ENCODE data around the gene IKZF1. TPM values are rescaled to one million over a fixed set of nuclear protein-coding genes. Genes with fewer than 3 reads are reported as not detected.

IKZF1 gene
- total RNA-seq, 1 experiment from 2014 or later, result 0.57 TPM

DNA sequence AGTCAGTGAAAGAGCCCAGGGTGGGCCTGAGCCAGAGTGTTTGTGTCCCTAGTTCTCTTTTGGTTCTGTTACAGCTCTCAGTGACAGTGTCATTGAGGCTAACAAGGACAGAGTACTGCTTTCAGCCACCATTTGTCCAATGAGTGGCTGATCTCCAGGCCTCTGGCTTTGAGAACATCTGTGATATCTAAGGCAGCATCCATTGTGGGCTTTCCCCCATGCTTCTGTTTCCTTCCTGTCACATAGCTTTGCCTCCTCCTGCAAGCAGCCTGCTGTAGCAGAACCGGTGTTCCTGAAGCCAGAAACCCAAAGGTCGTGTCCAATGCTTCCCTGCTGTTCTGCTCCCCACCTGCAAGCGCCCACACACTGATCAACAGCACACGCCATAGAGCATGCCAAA, 68.4 kb downstream of the IKZF1 start (continued):
- TF ChIP-seq ELF1 (IDR thresholded peaks at IDR 0.05; ENCODE audit: borderline replicate concordance, low read depth) (no peak), ATF3 (IDR thresholded peaks at IDR 0.05) (no peak), EZH2 (IDR thresholded peaks at IDR 0.05) (no peak), POLR2AphosphoS5 (IDR thresholded peaks at IDR 0.05; ENCODE audit: low read depth, low read length) (no peak), ZNF274 (IDR thresholded peaks at IDR 0.05; ENCODE audit: low read depth, low read length) (no peak), SIN3A (IDR thresholded peaks at IDR 0.05; ENCODE audit: low read depth) (no peak)

GRCh38 chr7:50376056-50376820, 71.7 kb downstream of the IKZF1 start:
- intact Hi-C loops (cut with micrococcal nuclease), result no loop called here
- H3K27me3 ChIP-seq (ENCODE audit: insufficient read depth, low read length), result no peaks in the 10 kb centered on the region; the same call in 1 of the 2 replicates
- H3K27ac ChIP-seq (ENCODE audit: low read depth, low read length), result no peak overlapping the region
- H3K36me3 ChIP-seq (ENCODE audit: control insufficient read depth in 1 of 2, insufficient read depth in 2 of 2, low read length in 2 of 2), result no peaks in the 10 kb centered on the region
- no peak overlapping the region for H3K9ac ChIP-seq (ENCODE audit: low read length)
- no peaks in the 10 kb centered on the region for H3K4me1 ChIP-seq (ENCODE audit: control insufficient read depth in 1 of 2, insufficient read depth in 2 of 2, low read length in 2 of 2)
- TF ChIP-seq POLR2A (IDR thresholded peaks at IDR 0.05; ENCODE audit: borderline replicate concordance, extremely low read depth, insufficient read depth, insufficient read length), result no peak
- TF ChIP-seq YY1 (IDR thresholded peaks at IDR 0.05; ENCODE audit: extremely low read depth, insufficient replicate concordance, low read depth, low read length), result no peak
- no peak for TF ChIP-seq SP1 (IDR thresholded peaks at IDR 0.05; ENCODE audit: low read depth)
- ChIA-PET CTCF (no interaction called here), RAD21 (ENCODE audit: low non-redundant PET in 1 of 2, low total read pairs in 2 of 2, uncharacterized antibody in 2 of 2, unreplicated experiment in 2 of 2) (no interaction called here), POLR2A (no interaction called here)
- H3K4me3 ChIP-seq (replicated peaks in 1 of 2; ENCODE audit: low read depth in 1 of 2, low read length in 2 of 2), result no peak overlapping the region
- H3K9me3 ChIP-seq (ENCODE audit: control insufficient read depth in 1 of 2, insufficient read depth in 1 of 2, low read depth in 1 of 2, low read length in 2 of 2), result no peaks in the 10 kb centered on the region
- no peaks in the 10 kb centered on the region for H4K20me1 ChIP-seq (ENCODE audit: insufficient read depth)
- no peak overlapping the region for H3K4me2 ChIP-seq (ENCODE audit: low read length)
- no peaks in the 10 kb centered on the region for H3K79me2 ChIP-seq (ENCODE audit: insufficient read depth, low read length)
- no peak for ATAC-seq
- H2AFZ ChIP-seq (ENCODE audit: low read depth, low read length, poor library complexity, severe bottlenecking), result no peak overlapping the region
- no TSS peak for BruUV-seq (replicated peaks)
- no peak for DNase-seq (ENCODE audit: low read depth, low spot score)
- H3K9me2 ChIP-seq (ENCODE audit: insufficient read depth), result no peaks in the 10 kb centered on the region
